HG03139 (cell line): ENCODE measurements around the gene PLEKHA3.

Experiments
- ATAC-seq: cut with Tn5 transposase; IDR thresholded peaks from one replicate; pipeline ENCODE4 v1.9.1; 2021; ENCODE audit not compliant: unreplicated experiment

PLEKHA3 gene

GRCh38 chr2:178478439-178479274 is 1.6 kb upstream of the PLEKHA3 start, which contains the start of gene FKBP7:
TSS of gene FKBP7 (minus strand) at chr2:178478600. CDS start at chr2:178478499, 101 bp downstream.
- peak; percentile 46 for ATAC-seq

GRCh38 chr2:178479275-178479616 is 1.0 kb upstream of the PLEKHA3 start:
- no peak for ATAC-seq

GRCh38 chr2:178479758-178480226 is 465 bp upstream of the PLEKHA3 start:
- no peak for ATAC-seq

- ATAC-seq, result peak; percentile 28
Observed at GRCh38 chr2:178482437-178482836, 2.2 kb downstream of the PLEKHA3 start.

- ATAC-seq, result no peak
Observed at GRCh38 chr2:178484245-178485041, 4.2 kb downstream of the PLEKHA3 start.

- no peak for ATAC-seq
Observed at GRCh38 chr2:178485356-178485755, 5.1 kb downstream of the PLEKHA3 start.

- no peak for ATAC-seq
Observed at GRCh38 chr2:178491612-178492011, 11.4 kb downstream of the PLEKHA3 start.

GRCh38 chr2:178496049-178496448 is 15.8 kb downstream of the PLEKHA3 start:
- ATAC-seq, result no peak

GRCh38 chr2:178498137-178498536 is 17.9 kb downstream of the PLEKHA3 start:
- no peak for ATAC-seq

GRCh38 chr2:178499640-178500039 is 19.4 kb downstream of the PLEKHA3 start:
- ATAC-seq, result no peak

GRCh38 chr2:178502751-178503150 is 22.5 kb downstream of the PLEKHA3 start:
- ATAC-seq, result no peak

GRCh38 chr2:178506101-178506500 is 25.8 kb downstream of the PLEKHA3 start:
- ATAC-seq, result no peak

- no peak for ATAC-seq
Observed at GRCh38 chr2:178506524-178506923, 26.3 kb downstream of the PLEKHA3 start.

- no peak for ATAC-seq
Observed at GRCh38 chr2:178506949-178507348, 26.7 kb downstream of the PLEKHA3 start.

GRCh38 chr2:178508646-178509045 is 28.4 kb downstream of the PLEKHA3 start:
- ATAC-seq, result no peak

- ATAC-seq, result no peak
Observed at GRCh38 chr2:178510384-178510783, 30.1 kb downstream of the PLEKHA3 start.

GRCh38 chr2:178512484-178512883 is 32.2 kb downstream of the PLEKHA3 start:
- ATAC-seq, result no peak

- ATAC-seq, result no peak
Observed at GRCh38 chr2:178513876-178514275, 33.6 kb downstream of the PLEKHA3 start.

- ATAC-seq, result no peak
Observed at GRCh38 chr2:178514664-178515063, 34.4 kb downstream of the PLEKHA3 start.

- no peak for ATAC-seq
Observed at GRCh38 chr2:178517496-178517895, 37.2 kb downstream of the PLEKHA3 start.

GRCh38 chr2:178521304-178522150 is 41.3 kb downstream of the PLEKHA3 start:
- ATAC-seq, result no peak
